ENCODE results near the gene FGF12. TPM values are rescaled to one million over a fixed set of nuclear protein-coding genes. Genes with fewer than 3 reads are reported as not detected.

Gene FGF12
- total RNA-seq, 1 experiment from 2014 or later, result 9.7 TPM

DNA sequence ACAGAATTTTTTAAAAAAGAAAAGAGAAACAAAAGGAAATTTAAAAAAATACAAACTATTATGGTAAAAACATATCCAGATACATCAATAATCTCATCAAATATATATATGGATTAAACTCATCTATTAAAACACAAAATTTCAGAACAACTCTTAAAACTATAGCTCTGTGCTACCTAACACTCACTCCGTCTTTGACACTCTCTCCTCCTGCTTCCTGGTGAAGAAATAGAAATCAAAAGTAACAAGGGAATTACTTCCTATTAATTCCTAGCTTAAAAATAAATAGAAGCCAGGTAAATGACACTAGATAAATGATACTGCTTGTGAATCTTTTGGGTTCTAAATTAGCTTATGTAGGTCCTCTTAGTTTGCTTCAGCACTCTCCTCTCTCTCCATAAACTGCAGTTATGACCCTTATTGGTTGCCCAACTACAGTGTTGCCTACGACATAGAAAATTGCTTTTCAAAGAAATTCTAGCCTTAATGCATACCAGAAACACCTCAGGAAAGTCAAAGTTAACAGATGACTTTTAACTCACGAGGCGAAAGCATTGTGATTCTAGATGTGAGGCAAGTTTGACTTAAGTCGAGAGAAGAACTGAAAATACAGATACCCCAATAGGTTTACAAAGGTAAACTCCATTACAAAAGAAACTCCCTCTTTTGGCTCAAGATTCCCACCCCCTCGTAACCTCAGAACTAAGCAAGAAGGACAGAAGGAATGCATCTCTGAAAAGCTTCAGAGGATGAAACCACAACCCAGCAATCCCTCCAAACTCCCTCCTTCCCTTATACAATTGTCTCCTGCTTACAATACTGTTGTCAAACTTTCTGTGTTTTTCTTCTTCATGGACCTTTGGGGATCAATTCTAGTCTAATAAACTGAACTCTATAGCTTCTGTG lies 394.7 kb downstream of the FGF12 start:
- H3K36me3 Mint-ChIP-seq (ENCODE audit: insufficient read depth, unreplicated experiment), result no peaks in the 10 kb centered on the region
- no TSS peak for BruUV-seq (replicated peaks)
- no peak overlapping the region for H3K27ac Mint-ChIP-seq (ENCODE audit: unreplicated experiment)
- no peak overlapping the region for H3K4me3 Mint-ChIP-seq (ENCODE audit: low read depth, unreplicated experiment)
- TF ChIP-seq, protein P1, sequence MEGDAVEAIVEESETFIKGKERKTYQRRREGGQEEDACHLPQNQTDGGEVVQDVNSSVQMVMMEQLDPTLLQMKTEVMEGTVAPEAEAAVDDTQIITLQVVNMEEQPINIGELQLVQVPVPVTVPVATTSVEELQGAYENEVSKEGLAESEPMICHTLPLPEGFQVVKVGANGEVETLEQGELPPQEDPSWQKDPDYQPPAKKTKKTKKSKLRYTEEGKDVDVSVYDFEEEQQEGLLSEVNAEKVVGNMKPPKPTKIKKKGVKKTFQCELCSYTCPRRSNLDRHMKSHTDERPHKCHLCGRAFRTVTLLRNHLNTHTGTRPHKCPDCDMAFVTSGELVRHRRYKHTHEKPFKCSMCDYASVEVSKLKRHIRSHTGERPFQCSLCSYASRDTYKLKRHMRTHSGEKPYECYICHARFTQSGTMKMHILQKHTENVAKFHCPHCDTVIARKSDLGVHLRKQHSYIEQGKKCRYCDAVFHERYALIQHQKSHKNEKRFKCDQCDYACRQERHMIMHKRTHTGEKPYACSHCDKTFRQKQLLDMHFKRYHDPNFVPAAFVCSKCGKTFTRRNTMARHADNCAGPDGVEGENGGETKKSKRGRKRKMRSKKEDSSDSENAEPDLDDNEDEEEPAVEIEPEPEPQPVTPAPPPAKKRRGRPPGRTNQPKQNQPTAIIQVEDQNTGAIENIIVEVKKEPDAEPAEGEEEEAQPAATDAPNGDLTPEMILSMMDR (IDR thresholded peaks at IDR 0.05; ENCODE audit: unreplicated experiment), result no peak
- DNase-seq, result no peak
- intact Hi-C loops (cut with micrococcal nuclease; ENCODE audit: unreplicated experiment), result no loop called here
- no peaks in the 10 kb centered on the region for H3K4me1 Mint-ChIP-seq (ENCODE audit: low read depth, unreplicated experiment)
- no peaks in the 10 kb centered on the region for H3K27me3 Mint-ChIP-seq (ENCODE audit: unreplicated experiment)
- no peaks in the 10 kb centered on the region for H3K9me3 Mint-ChIP-seq (ENCODE audit: low read depth, unreplicated experiment)
- CTCF ChIA-PET, result no interaction called here

DNA sequence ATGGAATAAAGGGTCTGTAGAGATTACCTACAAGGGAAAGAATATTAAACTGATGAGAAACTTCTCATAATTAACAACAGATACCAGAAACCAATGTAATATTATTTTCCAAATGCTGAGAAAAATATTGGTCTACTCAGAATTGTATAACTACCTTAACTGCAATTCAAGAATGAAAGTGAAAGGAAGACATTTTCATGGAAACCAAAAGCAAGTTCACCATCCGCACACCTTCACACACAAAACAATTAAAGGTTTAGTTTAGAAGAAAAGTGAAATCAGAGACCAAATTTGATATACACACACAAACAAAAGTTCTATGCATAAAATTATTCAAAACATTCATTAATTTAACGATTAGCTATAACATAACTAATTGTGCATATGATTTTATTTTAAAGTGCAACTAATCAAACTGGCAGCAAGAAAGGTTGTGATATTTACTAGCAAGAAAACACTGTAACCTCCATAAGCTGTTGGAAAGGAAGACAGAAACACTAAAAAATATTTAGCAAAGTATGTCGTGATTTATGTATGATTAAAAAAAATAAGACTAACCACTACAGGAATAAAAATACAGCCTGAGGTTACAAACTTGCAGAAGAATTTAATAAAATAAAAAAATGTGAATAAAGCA lies 395.5 kb downstream of the FGF12 start:
- no TSS peak for BruUV-seq (replicated peaks)
- intact Hi-C loops (cut with micrococcal nuclease; ENCODE audit: unreplicated experiment), result no loop called here
- H3K9me3 Mint-ChIP-seq (ENCODE audit: low read depth, unreplicated experiment), result no peaks in the 10 kb centered on the region
- H3K4me1 Mint-ChIP-seq (ENCODE audit: low read depth, unreplicated experiment), result no peaks in the 10 kb centered on the region
- H3K27ac Mint-ChIP-seq (ENCODE audit: unreplicated experiment), result no peak overlapping the region
- no peak for DNase-seq
- CTCF ChIA-PET, result no interaction called here
- no peak overlapping the region for H3K4me3 Mint-ChIP-seq (ENCODE audit: low read depth, unreplicated experiment)
- H3K36me3 Mint-ChIP-seq (ENCODE audit: insufficient read depth, unreplicated experiment), result no peaks in the 10 kb centered on the region
- no peaks in the 10 kb centered on the region for H3K27me3 Mint-ChIP-seq (ENCODE audit: unreplicated experiment)
- TF ChIP-seq, protein P1 (IDR thresholded peaks at IDR 0.05; ENCODE audit: unreplicated experiment), result no peak

DNA sequence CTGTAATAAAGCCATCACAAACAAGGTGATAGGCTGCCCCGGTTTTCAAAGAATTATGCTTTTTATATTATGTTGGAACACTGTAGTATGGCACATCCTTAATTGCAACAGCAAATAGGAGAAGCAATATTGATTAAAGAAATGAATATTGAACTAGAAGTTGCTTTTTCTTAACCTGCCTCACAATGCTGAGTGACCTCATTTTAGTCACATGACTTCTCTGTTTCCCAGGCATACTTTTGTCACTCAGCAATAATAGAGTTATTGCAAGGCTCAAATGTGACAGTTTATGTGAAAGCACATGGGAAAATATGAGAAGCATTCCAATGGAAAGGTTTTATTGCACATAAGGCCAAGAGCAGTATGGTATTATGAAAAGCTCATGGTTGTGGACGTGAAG lies 400.7 kb downstream of the FGF12 start:
- no peaks in the 10 kb centered on the region for H3K36me3 Mint-ChIP-seq (ENCODE audit: insufficient read depth, unreplicated experiment)
- CTCF ChIA-PET, result no interaction called here
- no peaks in the 10 kb centered on the region for H3K4me1 Mint-ChIP-seq (ENCODE audit: low read depth, unreplicated experiment)
- no peak for DNase-seq
- H3K27ac Mint-ChIP-seq (ENCODE audit: unreplicated experiment), result no peak overlapping the region
- H3K27me3 Mint-ChIP-seq (ENCODE audit: unreplicated experiment), result no peaks in the 10 kb centered on the region
- no peaks in the 10 kb centered on the region for H3K9me3 Mint-ChIP-seq (ENCODE audit: low read depth, unreplicated experiment)
- intact Hi-C loops (cut with micrococcal nuclease; ENCODE audit: unreplicated experiment), result no loop called here
- no peak overlapping the region for H3K4me3 Mint-ChIP-seq (ENCODE audit: low read depth, unreplicated experiment)
- BruUV-seq (replicated peaks), result no TSS peak
- TF ChIP-seq, protein P1 (IDR thresholded peaks at IDR 0.05; ENCODE audit: unreplicated experiment), result no peak

DNA sequence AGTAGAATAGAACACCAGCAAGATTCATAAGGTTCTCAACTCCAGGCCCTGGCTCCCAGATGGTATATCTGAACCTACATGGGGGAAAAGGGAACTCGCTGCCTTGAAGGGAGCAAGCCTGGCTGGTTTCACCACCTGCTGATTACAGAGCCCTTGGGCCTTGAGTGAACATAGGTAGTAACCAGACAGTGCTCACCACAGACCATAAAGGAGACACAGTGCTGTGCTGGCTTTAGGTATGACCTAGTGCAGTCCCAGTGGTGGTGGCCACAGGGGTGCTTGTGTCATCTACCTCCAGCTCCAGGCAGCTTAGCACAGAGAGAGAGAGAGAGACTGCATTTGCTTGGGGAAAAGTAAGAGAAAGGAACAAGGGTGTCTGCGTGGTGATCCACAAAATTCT lies 409.8 kb downstream of the FGF12 start:
- H3K9me3 Mint-ChIP-seq (ENCODE audit: low read depth, unreplicated experiment), result peaks cover 2% of the 10 kb centered on the region
- no peak overlapping the region for H3K4me3 Mint-ChIP-seq (ENCODE audit: low read depth, unreplicated experiment)
- CTCF ChIA-PET, result no interaction called here
- intact Hi-C loops (cut with micrococcal nuclease; ENCODE audit: unreplicated experiment), result no loop called here
- TF ChIP-seq, protein P1 (IDR thresholded peaks at IDR 0.05; ENCODE audit: unreplicated experiment), result no peak
- H3K36me3 Mint-ChIP-seq (ENCODE audit: insufficient read depth, unreplicated experiment), result peaks cover 4% of the 10 kb centered on the region
- DNase-seq, result no peak
- H3K27ac Mint-ChIP-seq (ENCODE audit: unreplicated experiment), result no peak overlapping the region
- no TSS peak for BruUV-seq (replicated peaks)
- H3K27me3 Mint-ChIP-seq (ENCODE audit: unreplicated experiment), result no peaks in the 10 kb centered on the region
- H3K4me1 Mint-ChIP-seq (ENCODE audit: low read depth, unreplicated experiment), result no peaks in the 10 kb centered on the region

Data from Calu3 (cell line).